Keratinocyte (primary cell): ENCODE data around the gene PECR. TPM values are rescaled to one million over a fixed set of nuclear protein-coding genes. Genes with fewer than 3 reads are reported as not detected.

ENCODE experiments used
- DNase-seq: peaks from one replicate; pipeline ENCODE4 v3.0.0-alpha.2; 2011; ENCODE audit warnings: low read depth, missing footprints, low spot score
- FAIRE-seq: peaks from 2 replicates; lab custom pipeline; 2011; peaks lifted over from hg19 to GRCh38; lab: Jason Lieb, UNC
- H2AFZ ChIP-seq: 2 replicates; pipeline ENCODE4 v1.6.0; 2012; ENCODE audit warnings: low read length, control low read depth, inconsistent platforms; ENCODE audit not compliant: control insufficient read depth
- H3K27ac ChIP-seq: 2 replicates; pipeline ENCODE4 v1.5.1; 2011; ENCODE audit warnings: low read length; ENCODE audit not compliant: control insufficient read depth, insufficient read depth
- H3K27me3 ChIP-seq: 3 replicates; pipeline ENCODE4 v1.6.0; 2011; ENCODE audit warnings: low read length; ENCODE audit not compliant: control insufficient read depth, insufficient read depth; ENCODE audit errors: extremely low read depth
- H3K36me3 ChIP-seq, 2 experiments: 2 replicates in 1 of 2; 3 replicates in 1 of 2; pipeline ENCODE4 v1.5.1; 2011; ENCODE audit warnings: low read length in 2 of 2, mild to moderate bottlenecking in 1 of 2; ENCODE audit not compliant: control insufficient read depth in 2 of 2, insufficient read depth in 2 of 2; ENCODE audit errors: extremely low read depth in 1 of 2
- H3K4me1 ChIP-seq: 3 replicates; pipeline ENCODE4 v1.5.1; 2011; ENCODE audit warnings: low read length; ENCODE audit not compliant: control insufficient read depth, insufficient read depth; ENCODE audit errors: extremely low read depth
- H3K4me2 ChIP-seq: 3 replicates; pipeline ENCODE4 v1.6.0; 2011; ENCODE audit warnings: low read depth, low read length; ENCODE audit not compliant: control insufficient read depth, insufficient read depth; ENCODE audit errors: extremely low read depth
- H3K4me3 ChIP-seq, 3 experiments: fragments of 200-600 bp in 1 of 3; sonication (generic) in 1 of 3; 2 replicates in 2 of 3; 3 replicates in 1 of 3; pipeline ENCODE4 v1.5.1; 2011 to 2016; ENCODE audit warnings: low read length in 3 of 3, mild to moderate bottlenecking in 3 of 3, control low read depth in 2 of 3, inconsistent platforms in 1 of 3, low read depth in 1 of 3, mixed read lengths in 1 of 3, mixed run types in 1 of 3, moderate library complexity in 1 of 3; ENCODE audit not compliant: control insufficient read depth in 2 of 3, insufficient read depth in 2 of 3; ENCODE audit errors: extremely low read depth in 1 of 3
- H3K79me2 ChIP-seq: 2 replicates; pipeline ENCODE4 v1.6.0; 2012; ENCODE audit warnings: low read length; ENCODE audit not compliant: control insufficient read depth, insufficient read depth
- H3K9ac ChIP-seq: 3 replicates; pipeline ENCODE4 v1.6.0; 2011; ENCODE audit warnings: low read length; ENCODE audit not compliant: control insufficient read depth, insufficient read depth; ENCODE audit errors: extremely low read depth
- H3K9me1 ChIP-seq: 3 replicates; pipeline ENCODE4 v1.6.0; 2011; ENCODE audit warnings: low read length; ENCODE audit not compliant: control insufficient read depth, insufficient read depth; ENCODE audit errors: extremely low read depth
- H3K9me3 ChIP-seq: 2 replicates; pipeline ENCODE4 v1.5.1; 2012; ENCODE audit warnings: low read depth, low read length; ENCODE audit not compliant: control insufficient read depth
- H4K20me1 ChIP-seq: 3 replicates; pipeline ENCODE4 v1.6.0; 2011; ENCODE audit warnings: low read length; ENCODE audit not compliant: control insufficient read depth, insufficient read depth; ENCODE audit errors: extremely low read depth
- CTCF ChIP-seq, 3 experiments: IDR thresholded peaks in 1 of 3; conservative IDR thresholded peaks in 1 of 3; optimal IDR thresholded peaks in 1 of 3; 2 replicates in 2 of 3; 3 replicates in 1 of 3; pipeline versions ENCODE3 to v1.5.1; 2011; ENCODE audit warnings: low read length in 3 of 3, mild to moderate bottlenecking in 3 of 3, moderate library complexity in 2 of 3, control low read depth in 1 of 3, inconsistent platforms in 1 of 3; ENCODE audit not compliant: insufficient read depth in 2 of 3; ENCODE audit errors: extremely low read depth in 1 of 3
- EZH2 ChIP-seq: IDR thresholded peaks from one replicate; pipeline ENCODE4 v1.6.1; 2012; ENCODE audit warnings: inconsistent platforms, mild to moderate bottlenecking, low read length, moderate library complexity
- dilution Hi-C: fragments of 300-500 bp; cut with MboI; formaldehyde crosslinking; loops from one replicate; pipeline ENCODE4 v1.7.0; 2020; ENCODE audit warnings: low sequenced_read_pairs; ENCODE audit not compliant: extremely low pct_ligation_motif_present
- polyA plus RNA-seq, 5 experiments: library from polyadenylated mRNA; depleted of rRNA in 3 of 5; stranded (reverse) in 3 of 5; stranded (forward) in 1 of 5; unstranded in 1 of 5; fragments of >200 nt; gene quantifications; 1 replicate in 1 of 5; 2 replicates in 3 of 5; 3 replicates in 1 of 5; pipeline versions ENCODE4 v1.2.1 to v1.2.3, GENCODE V29; 2011 to 2012; ENCODE audit warnings: missing spikeins in 2 of 5, low read depth in 1 of 5, low replicate concordance in 1 of 5

PECR gene
- polyA plus RNA-seq, 1 donor (not counting 4 experiments of a cell fraction or from before 2014, with no cell fraction given), result 12.0 TPM

GRCh38 chr2:216044883-216045486, 36.6 kb downstream of the PECR start:
- Histone ChIP-seq H3K27ac (no peak overlapping the region), H3K9ac (no peak overlapping the region), H4K20me1 (no peaks in the 10 kb centered on the region), H3K79me2 (no peaks in the 10 kb centered on the region), H3K36me3 (no peaks in the 10 kb centered on the region), H3K4me3 (no peak overlapping the region), H3K9me3 (no peaks in the 10 kb centered on the region), H3K4me1 (no peaks in the 10 kb centered on the region), H3K4me2 (no peak overlapping the region), H3K9me1 (no peaks in the 10 kb centered on the region), H3K27me3 (no peaks in the 10 kb centered on the region), H2AFZ (no peak overlapping the region)
- FAIRE-seq (no peak), DNase-seq (no peak)
- dilution Hi-C loops, result no loop called here
- TF ChIP-seq EZH2, result no peak
- TF ChIP-seq CTCF (optimal IDR thresholded peaks at IDR 0.05 in 1 of 3, IDR thresholded peaks at IDR 0.05 in 1 of 3, conservative IDR thresholded peaks at IDR 0.05 in 1 of 3; ENCODE audit: extremely low read depth in 1 of 3, insufficient read depth in 2 of 3, low read length in 3 of 3), result no peak

- no peaks in the 10 kb centered on the region for H3K27me3 ChIP-seq
- DNase-seq (no peak), FAIRE-seq (no peak)
- no peak overlapping the region for H3K4me2 ChIP-seq
- H3K4me3 ChIP-seq, result no peak overlapping the region
- H4K20me1 ChIP-seq, result no peaks in the 10 kb centered on the region
- TF ChIP-seq EZH2 (no peak), CTCF (optimal IDR thresholded peaks at IDR 0.05 in 1 of 3, IDR thresholded peaks at IDR 0.05 in 1 of 3, conservative IDR thresholded peaks at IDR 0.05 in 1 of 3; ENCODE audit: extremely low read depth in 1 of 3, insufficient read depth in 2 of 3, low read length in 3 of 3) (no peak)
- H3K27ac ChIP-seq, result no peak overlapping the region
- no peaks in the 10 kb centered on the region for H3K79me2 ChIP-seq
- no peak overlapping the region for H2AFZ ChIP-seq
- H3K36me3 ChIP-seq, result no peaks in the 10 kb centered on the region
- H3K9me3 ChIP-seq, result no peaks in the 10 kb centered on the region
- H3K9ac ChIP-seq, result no peak overlapping the region
- no peaks in the 10 kb centered on the region for H3K9me1 ChIP-seq
- dilution Hi-C loops, result no loop called here
- no peaks in the 10 kb centered on the region for H3K4me1 ChIP-seq
Measured at GRCh38 chr2:216043949-216044348, 37.7 kb downstream of the PECR start.
